22Rv1 (cell line): ENCODE results near the gene HTR7.

Experiments
- H3K27ac ChIP-seq: fragments of 450-650 bp; 2 replicates; pipeline ENCODE4 v1.5.1; 2017
- CTCF ChIP-seq: fragments of 450-650 bp; IDR thresholded peaks from 2 replicates; pipeline ENCODE4 v1.5.1; 2017; ENCODE audit warnings: mild to moderate bottlenecking
- ZFX ChIP-seq: fragments of 450-650 bp; IDR thresholded peaks from 2 replicates; pipeline ENCODE4 v1.6.1; 2017; ENCODE audit warnings: antibody characterized with exemption, borderline replicate concordance

The HTR7 gene

GRCh38 chr10:90740265-90740664 lies 117.6 kb downstream of the HTR7 start:
- no peak for TF ChIP-seq ZFX
- no peak for TF ChIP-seq CTCF
- no peak overlapping the region for H3K27ac ChIP-seq

GRCh38 chr10:90738885-90739284 lies 119.0 kb downstream of the HTR7 start:
- no peak overlapping the region for H3K27ac ChIP-seq
- TF ChIP-seq ZFX (no peak), CTCF (no peak)

- no peak overlapping the region for H3K27ac ChIP-seq
- no peak for TF ChIP-seq ZFX
- TF ChIP-seq CTCF = no peak
Observed at GRCh38 chr10:90734415-90734814, 123.4 kb downstream of the HTR7 start.

- H3K27ac ChIP-seq = no peak overlapping the region
- TF ChIP-seq ZFX (no peak), CTCF (no peak)
Observed at GRCh38 chr10:90732581-90732980, 125.3 kb downstream of the HTR7 start.

GRCh38 chr10:90723416-90724068 lies 134.3 kb downstream of the HTR7 start:
- no peak overlapping the region for H3K27ac ChIP-seq
- TF ChIP-seq ZFX (no peak), CTCF (no peak)

- H3K27ac ChIP-seq = no peak overlapping the region
- no peak for TF ChIP-seq CTCF
- no peak for TF ChIP-seq ZFX
Observed at GRCh38 chr10:90722832-90723231, 135.0 kb downstream of the HTR7 start.

GRCh38 chr10:90718182-90718581 lies 139.7 kb downstream of the HTR7 start:
- no peak overlapping the region for H3K27ac ChIP-seq
- TF ChIP-seq ZFX (no peak), CTCF (no peak)
